H1 (cell line): Measurements from ENCODE around the gene TET2. TPM values are rescaled to one million over a fixed set of nuclear protein-coding genes. Genes with fewer than 3 reads are reported as not detected.

Experiments used
- CTCF ChIA-PET: fragments of 300-600 bp; sonication (Branson Sonifier 250); formaldehyde crosslinking; loops from one replicate; lab custom pipeline; 2021; ENCODE audit not compliant: partially characterized antibody; lab: Charles Lee
- POLR2A ChIA-PET: fragments of 300-600 bp; sonication (Branson Sonifier 250); formaldehyde crosslinking; loops from one replicate; lab custom pipeline; 2021; ENCODE audit warnings: inconsistent platforms; ENCODE audit not compliant: partially characterized antibody; lab: Charles Lee
- DNase-seq, 2 experiments: peaks; one replicate each; pipeline versions ENCODE4 v3.0.0 to v3.0.0-alpha.2; 2010 to 2022; ENCODE audit warnings: low spot score in 2 of 2, low read depth in 1 of 2, mixed read lengths in 1 of 2
- FAIRE-seq: peaks from 2 replicates; lab custom pipeline; 2011; peaks lifted over from hg19 to GRCh38; lab: Jason Lieb, UNC
- H2AFZ ChIP-seq: 2 replicates; pipeline ENCODE4 v1.8.1; 2012; ENCODE audit warnings: low read length, inconsistent platforms
- H2AK5ac ChIP-seq: 2 replicates; pipeline ENCODE4 v1.6.1; 2013; ENCODE audit warnings: low read depth, low read length
- H2BK120ac ChIP-seq: replicated peaks from 2 replicates; pipeline ENCODE3; 2013; ENCODE audit warnings: low read depth, low read length, inconsistent platforms
- H2BK12ac ChIP-seq: 2 replicates; pipeline ENCODE4 v1.6.1; 2013; ENCODE audit warnings: low read depth, low read length
- H2BK15ac ChIP-seq: 2 replicates; pipeline ENCODE4 v1.6.1; 2013; ENCODE audit warnings: low read length
- H2BK20ac ChIP-seq: 2 replicates; pipeline ENCODE4 v1.6.1; 2013; ENCODE audit warnings: low read length
- H2BK5ac ChIP-seq: 2 replicates; pipeline ENCODE4 v1.6.1; 2013; ENCODE audit warnings: low read depth, low read length
- H3K14ac ChIP-seq: 2 replicates; pipeline ENCODE4 v1.6.1; 2013; ENCODE audit warnings: inconsistent platforms; ENCODE audit not compliant: insufficient read length
- H3K18ac ChIP-seq: 2 replicates; pipeline ENCODE4 v1.6.1; 2013; ENCODE audit warnings: low read length; ENCODE audit errors: extremely low read depth
- H3K23ac ChIP-seq: 2 replicates; pipeline ENCODE4 v1.6.1; 2013; ENCODE audit warnings: inconsistent platforms; ENCODE audit not compliant: insufficient read length
- H3K23me2 ChIP-seq: 2 replicates; pipeline ENCODE4 v1.6.1; 2013; ENCODE audit warnings: low read depth, low read length
- H3K27ac ChIP-seq: 2 replicates; pipeline ENCODE4 v1.6.1; 2011; ENCODE audit warnings: low read depth, low read length, inconsistent platforms
- H3K27me3 ChIP-seq, 4 experiments: replicated peaks in 1 of 4; 1 replicate in 1 of 4; 2 replicates in 3 of 4; pipeline versions ENCODE4 v1.6.1 to v1.8.1; 2011 to 2013; ENCODE audit warnings: low read length in 3 of 4, mild to moderate bottlenecking in 3 of 4, inconsistent platforms in 2 of 4, mixed read lengths in 2 of 4, moderate library complexity in 1 of 4; ENCODE audit not compliant: control insufficient read depth in 3 of 4, insufficient read depth in 3 of 4; ENCODE audit errors: extremely low read depth in 1 of 4
- H3K36me3 ChIP-seq, 4 experiments: 2 replicates each; pipeline versions ENCODE4 v1.6.1 to v1.8.1; 2011 to 2013; ENCODE audit warnings: mild to moderate bottlenecking in 4 of 4, low read length in 3 of 4, moderate library complexity in 2 of 4, control low read depth in 1 of 4, inconsistent platforms in 1 of 4; ENCODE audit not compliant: insufficient read depth in 4 of 4, control insufficient read depth in 2 of 4
- H3K4ac ChIP-seq: replicated peaks from 2 replicates; pipeline ENCODE3; 2013; ENCODE audit warnings: low read length, low read depth, mixed read lengths, inconsistent platforms; ENCODE audit not compliant: insufficient read length
- H3K4me1 ChIP-seq, 4 experiments: replicated peaks in 1 of 4; 1 replicate in 1 of 4; 2 replicates in 3 of 4; pipeline versions ENCODE4 v1.6.1 to v1.8.1; 2011 to 2013; ENCODE audit warnings: low read length in 3 of 4, inconsistent platforms in 2 of 4, mixed read lengths in 1 of 4; ENCODE audit not compliant: insufficient read depth in 4 of 4, control insufficient read depth in 3 of 4
- H3K4me2 ChIP-seq, 2 experiments: 2 replicates each; pipeline versions ENCODE4 v1.6.1 to v1.8.1; 2011 to 2013; ENCODE audit warnings: low read depth in 2 of 2, low read length in 2 of 2, control low read depth in 1 of 2, inconsistent platforms in 1 of 2, mild to moderate bottlenecking in 1 of 2; ENCODE audit not compliant: insufficient read depth in 1 of 2
- H3K4me3 ChIP-seq, 4 experiments: fragments of 200-600, 300-600 bp in 1 of 4; sonication (generic), shearing (Covaris generic), sonication (Bioruptor Twin) in 1 of 4; 2 replicates each; pipeline versions ENCODE4 v1.5.1 to v1.8.1; 2011 to 2016; ENCODE audit warnings: low read length in 4 of 4, low read depth in 3 of 4, control low read depth in 2 of 4, inconsistent platforms in 2 of 4, mild to moderate bottlenecking in 2 of 4, mixed read lengths in 1 of 4, moderate library complexity in 1 of 4; ENCODE audit not compliant: insufficient read depth in 2 of 4; ENCODE audit errors: extremely low read depth in 1 of 4
- H3K56ac ChIP-seq: replicated peaks from 2 replicates; pipeline ENCODE3; 2013; ENCODE audit warnings: low read depth, mild to moderate bottlenecking, mixed read lengths, low read length, inconsistent platforms; ENCODE audit not compliant: insufficient read length
- H3K79me1 ChIP-seq: 2 replicates; pipeline ENCODE4 v1.6.1; 2013; ENCODE audit warnings: low read depth, low read length, control low read depth
- H3K79me2 ChIP-seq, 2 experiments: 2 replicates each; pipeline versions ENCODE4 v1.6.1 to v1.8.1; 2012 to 2013; ENCODE audit warnings: low read length in 2 of 2, mild to moderate bottlenecking in 2 of 2, inconsistent platforms in 1 of 2; ENCODE audit not compliant: insufficient read depth in 2 of 2, control insufficient read depth in 1 of 2
- H3K9ac ChIP-seq, 4 experiments: replicated peaks in 1 of 4; 1 replicate in 1 of 4; 2 replicates in 3 of 4; pipeline versions ENCODE4 v1.6.1 to v1.8.1; 2011 to 2013; ENCODE audit warnings: low read depth in 3 of 4, low read length in 3 of 4, control low read depth in 2 of 4, mild to moderate bottlenecking in 2 of 4, moderate library complexity in 2 of 4, inconsistent platforms in 1 of 4; ENCODE audit errors: extremely low read depth in 1 of 4
- H3K9me3 ChIP-seq, 2 experiments: 2 replicates each; pipeline versions ENCODE4 v1.6.1 to v1.8.1; 2012 to 2013; ENCODE audit warnings: mild to moderate bottlenecking in 2 of 2, moderate library complexity in 2 of 2, control low read depth in 1 of 2, inconsistent platforms in 1 of 2, low read depth in 1 of 2, low read length in 1 of 2, mixed read lengths in 1 of 2; ENCODE audit not compliant: insufficient read depth in 2 of 2
- H4K20me1 ChIP-seq, 2 experiments: replicated peaks in 1 of 2; 2 replicates each; pipeline versions ENCODE3 to v1.8.1; 2011 to 2013; ENCODE audit warnings: inconsistent platforms in 2 of 2, low read length in 2 of 2, mild to moderate bottlenecking in 1 of 2; ENCODE audit not compliant: insufficient read depth in 2 of 2, control insufficient read depth in 1 of 2
- H4K5ac ChIP-seq: 2 replicates; pipeline ENCODE4 v1.6.1; 2013; ENCODE audit warnings: low read length, low read depth, mixed read lengths, inconsistent platforms; ENCODE audit not compliant: insufficient read length
- H4K8ac ChIP-seq: 2 replicates; pipeline ENCODE4 v1.8.0; 2013; ENCODE audit warnings: mild to moderate bottlenecking, moderate library complexity, low read length, inconsistent platforms; ENCODE audit not compliant: insufficient read depth; ENCODE audit errors: extremely low read depth
- H4K91ac ChIP-seq: replicated peaks from 2 replicates; pipeline ENCODE3; 2013; ENCODE audit warnings: low read length, mixed read lengths, inconsistent platforms; ENCODE audit not compliant: insufficient read length
- BRCA1 ChIP-seq: IDR thresholded peaks from 2 replicates; pipeline ENCODE4 v1.6.1; 2012; ENCODE audit warnings: low read depth, low read length, improper control_type of control experiment
- CEBPB ChIP-seq: IDR thresholded peaks from 2 replicates; pipeline ENCODE4 v1.6.1; 2012; ENCODE audit warnings: low read depth, low read length
- HDAC6 ChIP-seq: IDR thresholded peaks from one replicate; pipeline ENCODE4 v1.7.1; 2012; ENCODE audit warnings: low read depth, mild to moderate bottlenecking, inconsistent platforms, low read length, moderate library complexity
- JUN ChIP-seq: IDR thresholded peaks from 2 replicates; pipeline ENCODE4 v1.6.1; 2011; ENCODE audit warnings: low read depth, mild to moderate bottlenecking, improper control_type of control experiment, low read length
- JUND ChIP-seq: IDR thresholded peaks from 2 replicates; pipeline ENCODE4 v1.6.1; 2011; ENCODE audit warnings: mild to moderate bottlenecking, improper control_type of control experiment, low read length
- KDM4A ChIP-seq: IDR thresholded peaks from one replicate; pipeline ENCODE4 v1.7.1; 2012; ENCODE audit warnings: low read depth, mild to moderate bottlenecking, moderate library complexity, low read length, inconsistent platforms; ENCODE audit not compliant: severe bottlenecking
- POU5F1 ChIP-seq: IDR thresholded peaks from 2 replicates; pipeline ENCODE4 v1.6.1; 2011; ENCODE audit warnings: low read depth, mild to moderate bottlenecking, low read length, moderate library complexity
- RAD21 ChIP-seq, 2 experiments: IDR thresholded peaks in 1 of 2; conservative IDR thresholded peaks in 1 of 2; 2 replicates each; pipeline ENCODE4 v1.6.1; 2011; ENCODE audit warnings: low read depth in 2 of 2, low read length in 2 of 2, improper control_type of control experiment in 1 of 2, inconsistent platforms in 1 of 2, mild to moderate bottlenecking in 1 of 2, moderate library complexity in 1 of 2
- RNF2 ChIP-seq: fragments of 200-900, 300-1000 bp; sonication (generic); IDR thresholded peaks from 2 replicates; pipeline ENCODE4 v1.7.1; 2016; ENCODE audit warnings: borderline replicate concordance, low read depth, mild to moderate bottlenecking, antibody characterized with exemption, low read length; ENCODE audit not compliant: poor library complexity, severe bottlenecking; ENCODE audit errors: missing control alignments
- SAP30 ChIP-seq: fragments of 300-600 bp; sonication (generic); IDR thresholded peaks from 2 replicates; pipeline ENCODE4 v1.7.1; 2012; ENCODE audit warnings: low read length, moderate library complexity, mild to moderate bottlenecking, inconsistent platforms; ENCODE audit not compliant: insufficient read depth, insufficient replicate concordance
- SIRT6 ChIP-seq: IDR thresholded peaks from one replicate; pipeline ENCODE4 v1.7.1; 2012; ENCODE audit warnings: low read length, inconsistent platforms
- SIX5 ChIP-seq: IDR thresholded peaks from 2 replicates; pipeline ENCODE4 v1.6.1; 2011; ENCODE audit warnings: mild to moderate bottlenecking, low read depth, low read length
- SUZ12 ChIP-seq: fragments of 200-600 bp; sonication (generic); IDR thresholded peaks from 2 replicates; pipeline ENCODE4 v1.6.1; 2012; ENCODE audit warnings: mild to moderate bottlenecking, inconsistent platforms, low read length, moderate library complexity, mixed read lengths
- TAF1 ChIP-seq: IDR thresholded peaks from 2 replicates; pipeline ENCODE4 v1.6.1; 2011; ENCODE audit warnings: mild to moderate bottlenecking, low read depth, low read length
- WGBS, 2 experiments: shearing (Covaris generic) in 1 of 2; methylation state at CpG; one replicate each; pipeline versions ENCODE4 v1.1.6 to v1.1.7; 2013 to 2015; ENCODE audit warnings: low lambda C conversion rate in 2 of 2, mixed read lengths in 2 of 2, inconsistent platforms in 1 of 2, low coverage in 1 of 2, missing lambda C conversion rate in 1 of 2; ENCODE audit not compliant: insufficient replicate concordance in 2 of 2, insufficient coverage in 1 of 2, insufficient read length in 1 of 2; ENCODE audit errors: extremely low coverage in 1 of 2, missing lambda C conversion rate in 1 of 2; 5-methylcytosine and 5-hydroxymethylcytosine counted together
- polyA plus RNA-seq, 7 experiments: library from polyadenylated mRNA; depleted of rRNA in 3 of 7; stranded (reverse) in 5 of 7; unstranded in 2 of 7; fragments of >200 nt in 5 of 7; fragments of 200-250 nt in 2 of 7; gene quantifications; 1 replicate in 5 of 7; 2 replicates in 1 of 7; 4 replicates in 1 of 7; pipeline versions ENCODE4 v1.2.1 to v1.2.3, GENCODE V29; 2011 to 2013; ENCODE audit warnings: missing spikeins in 2 of 7, mixed read lengths in 2 of 7
- total RNA-seq: library from RNA; stranded (reverse); fragmentation: NEBNext Ultra II Directional; extraction: Animal tissue kit (Norgen Biotek cat#: 25700); gene quantifications from 2 replicates; pipeline ENCODE4 v1.2.1, GENCODE V29; 2021

TET2 gene
- total and polyA plus RNA-seq, 2 of the 8 experiments (the other 6 are each of a cell fraction or from before 2014, with no cell fraction given): 1.0 to 2.6 TPM

DNA sequence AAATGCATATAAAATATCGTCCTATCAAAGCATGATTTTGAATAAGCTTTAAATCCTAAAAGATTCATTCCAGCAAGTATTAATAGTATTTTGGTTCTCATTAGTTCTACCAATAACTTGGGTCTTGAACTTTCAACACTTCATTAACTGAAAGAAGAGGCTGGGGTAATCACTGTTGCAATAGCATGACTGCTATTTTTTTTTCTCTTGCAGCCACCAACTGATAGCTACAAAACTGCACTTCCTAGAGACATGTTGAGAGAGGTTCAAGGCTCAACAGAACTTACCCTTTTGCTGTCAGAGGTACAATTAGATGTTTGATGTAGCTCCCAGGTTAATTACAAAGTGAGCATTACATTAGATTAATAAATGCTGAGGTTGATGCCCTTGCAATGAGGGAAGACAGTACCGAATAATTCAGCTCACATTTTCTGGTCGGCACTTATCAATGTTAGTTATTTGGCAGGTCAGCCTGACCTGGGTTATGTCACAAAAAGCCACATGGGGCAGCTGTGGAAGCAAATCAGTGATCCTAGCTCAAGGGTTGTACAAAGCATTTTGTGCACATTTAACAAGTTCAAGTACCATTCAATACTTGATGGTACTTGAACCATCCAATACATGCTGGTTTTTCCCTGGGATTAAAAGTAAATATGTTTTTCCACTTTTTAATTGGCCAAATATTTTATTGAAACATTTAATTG, 29.9 kb upstream of the TET2 start:
- FAIRE-seq (no peak), DNase-seq (no peak)
- H3K9me3 ChIP-seq: no peaks in the 10 kb centered on the region
- no peak overlapping the region for H3K56ac ChIP-seq
- 93% methylated on average over 3 of the region's 3 CpGs; no CpG with 5 or more reads in 1 of the 2 experiments for WGBS, 2 experiments
- H3K23me2 ChIP-seq: no peaks in the 10 kb centered on the region
- CTCF ChIA-PET: no interaction called here
- no peaks in the 10 kb centered on the region for H3K79me1 ChIP-seq
- H3K4me1 ChIP-seq: no peaks in the 10 kb centered on the region
- H3K9ac ChIP-seq: no peak overlapping the region
- H2BK12ac ChIP-seq: no peak overlapping the region
- H4K5ac ChIP-seq: no peak overlapping the region
- no peak overlapping the region for H2AK5ac ChIP-seq
- no peak overlapping the region for H3K4me3 ChIP-seq
- no peak overlapping the region for H3K14ac ChIP-seq
- POLR2A ChIA-PET: no interaction called here
- H2BK5ac ChIP-seq: no peak overlapping the region
- no peaks in the 10 kb centered on the region for H3K36me3 ChIP-seq
- no peak overlapping the region for H2BK120ac ChIP-seq
- H2AFZ ChIP-seq: no peak overlapping the region
- no peaks in the 10 kb centered on the region for H4K20me1 ChIP-seq
- H3K27me3 ChIP-seq: no peaks in the 10 kb centered on the region
- no peak overlapping the region for H3K27ac ChIP-seq
- H2BK20ac ChIP-seq: no peak overlapping the region
- H3K23ac ChIP-seq: no peak overlapping the region
- H4K8ac ChIP-seq: no peak overlapping the region
- H2BK15ac ChIP-seq: no peak overlapping the region
- no peak overlapping the region for H3K18ac ChIP-seq
- no peak overlapping the region for H4K91ac ChIP-seq
- no peaks in the 10 kb centered on the region for H3K79me2 ChIP-seq
- H3K4me2 ChIP-seq: no peak overlapping the region
- no peak overlapping the region for H3K4ac ChIP-seq
- TF ChIP-seq KDM4A: no peak
- no peak for TF ChIP-seq JUND
- TF ChIP-seq SAP30: no peak
- no peak for TF ChIP-seq BRCA1
- no peak for TF ChIP-seq SIX5
- no peak for TF ChIP-seq RAD21 (IDR thresholded peaks at IDR 0.05 in 1 of 2, conservative IDR thresholded peaks at IDR 0.05 in 1 of 2; ENCODE audit: low read depth in 2 of 2, low read length in 2 of 2)
- no peak for TF ChIP-seq HDAC6
- TF ChIP-seq SUZ12: no peak
- no peak for TF ChIP-seq CEBPB
- TF ChIP-seq TAF1: no peak
- no peak for TF ChIP-seq RNF2
- no peak for TF ChIP-seq JUN
- TF ChIP-seq SIRT6: no peak
- no peak for TF ChIP-seq POU5F1
